ENCODE data around the gene ARL16. TPM values are rescaled to one million over a fixed set of nuclear protein-coding genes. Genes with fewer than 3 reads are reported as not detected.
"Not testable (repeated sequence)": the region's sequence is repeated elsewhere in the genome, so short reads cannot be mapped to it uniquely, and the experiment has no call there.

ARL16 gene
- polyA plus RNA-seq, 1 donor from 2014 or later = 33.2 TPM

DNA sequence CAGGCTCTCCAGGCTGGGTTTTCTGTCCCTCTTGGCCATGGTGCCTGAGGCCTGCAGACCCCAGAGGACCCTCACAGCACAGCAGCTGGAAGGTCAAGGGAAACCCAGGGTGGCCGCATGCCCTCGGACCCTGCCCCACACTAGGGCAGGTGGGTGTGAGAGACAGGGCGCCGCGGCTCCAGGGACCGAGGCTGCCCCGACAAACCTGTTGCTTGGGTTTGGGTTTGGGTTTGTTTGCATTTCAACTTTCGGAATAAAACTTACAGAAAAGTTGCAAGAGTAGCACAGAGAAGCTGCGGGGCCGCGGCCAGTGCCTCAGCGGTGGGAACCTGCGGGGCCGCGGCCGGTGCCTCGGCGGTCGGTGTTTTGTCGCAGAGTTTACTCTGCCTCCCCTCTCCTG is 8.0 kb upstream of the ARL16 start:
- Mint-ChIP-seq H3K27ac (no peak overlapping the region), H3K4me3 (no peak overlapping the region), H3K36me3 (no peaks in the 10 kb centered on the region), H3K27me3 (no peaks in the 10 kb centered on the region), H3K4me1 (peaks cover 0 to 5% (median 0%) of the 10 kb centered on the region in 3 donors), H3K9me3 (no peaks in the 10 kb centered on the region)

DNA sequence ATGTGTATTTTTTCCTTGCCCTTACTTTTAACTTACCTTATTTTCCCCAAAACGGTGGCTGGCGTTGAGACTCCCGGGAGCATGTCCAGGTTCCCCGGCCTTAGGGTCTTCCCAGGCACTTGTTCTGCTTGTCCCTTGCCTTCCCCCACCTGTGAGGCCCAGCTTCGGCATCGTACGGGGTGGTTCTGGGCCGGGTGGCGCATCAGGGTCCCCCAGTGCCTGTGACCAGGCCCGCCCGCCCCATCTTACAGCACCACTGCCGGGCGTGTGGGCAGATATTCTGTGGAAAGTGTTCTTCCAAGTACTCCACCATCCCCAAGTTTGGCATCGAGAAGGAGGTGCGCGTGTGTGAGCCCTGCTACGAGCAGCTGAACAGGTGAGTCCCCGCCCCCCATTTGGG is 7.6 kb upstream of the ARL16 start:
- Mint-ChIP-seq H3K27ac (no peak overlapping the region), H3K4me1 (peaks cover 0 to 5% (median 2%) of the 10 kb centered on the region in 3 donors), H3K36me3 (no peaks in the 10 kb centered on the region)

DNA sequence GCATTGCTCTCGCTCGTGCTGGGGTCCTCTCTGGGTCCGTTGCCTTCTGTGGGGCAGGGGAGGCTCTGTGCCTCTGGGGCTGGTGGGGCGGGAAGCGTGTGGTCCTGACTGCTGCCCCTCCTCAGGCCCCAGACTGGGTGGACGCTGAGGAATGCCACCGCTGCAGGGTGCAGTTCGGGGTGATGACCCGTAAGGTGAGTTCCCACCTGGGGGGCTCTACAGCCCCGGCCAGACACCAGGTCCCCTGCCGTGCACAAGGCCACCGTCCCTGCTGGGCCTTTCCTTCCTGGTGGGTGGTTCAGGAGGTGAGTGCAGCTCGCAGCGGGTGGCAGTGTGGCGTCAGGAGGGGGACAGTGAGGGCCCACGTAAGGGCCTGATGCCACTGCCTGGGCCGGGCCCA is 7.0 kb upstream of the ARL16 start:
- Mint-ChIP-seq H3K27ac (no peak overlapping the region), H3K4me3 (no peak overlapping the region), H3K27me3 (no peaks in the 10 kb centered on the region), H3K9me3 (no peaks in the 10 kb centered on the region), H3K4me1 (peaks cover 0 to 5% (median 5%) of the 10 kb centered on the region in 3 donors), H3K36me3 (no peaks in the 10 kb centered on the region)

More for the DNA sequence above, 7.6 kb upstream of the ARL16 start:
- Mint-ChIP-seq H3K27me3 (no peaks in the 10 kb centered on the region), H3K9me3 (no peaks in the 10 kb centered on the region), H3K4me3 (no peak overlapping the region)

DNA sequence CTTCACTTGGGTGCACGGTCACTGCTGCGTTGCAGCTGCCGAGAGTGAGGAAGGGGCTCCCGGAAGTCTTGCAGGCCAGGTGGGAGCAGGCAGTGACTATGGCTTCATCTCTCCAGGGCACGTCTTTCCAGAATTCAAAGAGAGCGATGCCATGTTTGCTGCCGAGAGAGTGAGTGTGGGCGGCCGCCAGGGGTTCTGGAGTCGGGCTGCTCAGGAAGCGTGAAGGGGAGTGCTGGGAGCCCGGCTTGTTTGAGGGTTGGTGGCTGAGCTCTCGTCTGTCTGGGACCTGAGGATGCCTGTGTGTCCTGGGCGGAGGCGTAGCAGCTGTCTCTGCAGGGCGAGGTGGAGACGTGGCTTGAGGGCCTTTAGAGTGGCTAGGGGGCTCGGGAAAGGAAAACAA is 6.5 kb upstream of the ARL16 start:
- Mint-ChIP-seq H3K27me3 (no peaks in the 10 kb centered on the region), H3K36me3 (no peaks in the 10 kb centered on the region), H3K27ac (no peak overlapping the region), H3K4me1 (peaks cover 0 to 8% (median 6%) of the 10 kb centered on the region in 3 donors), H3K9me3 (no peaks in the 10 kb centered on the region), H3K4me3 (no peak overlapping the region)

DNA sequence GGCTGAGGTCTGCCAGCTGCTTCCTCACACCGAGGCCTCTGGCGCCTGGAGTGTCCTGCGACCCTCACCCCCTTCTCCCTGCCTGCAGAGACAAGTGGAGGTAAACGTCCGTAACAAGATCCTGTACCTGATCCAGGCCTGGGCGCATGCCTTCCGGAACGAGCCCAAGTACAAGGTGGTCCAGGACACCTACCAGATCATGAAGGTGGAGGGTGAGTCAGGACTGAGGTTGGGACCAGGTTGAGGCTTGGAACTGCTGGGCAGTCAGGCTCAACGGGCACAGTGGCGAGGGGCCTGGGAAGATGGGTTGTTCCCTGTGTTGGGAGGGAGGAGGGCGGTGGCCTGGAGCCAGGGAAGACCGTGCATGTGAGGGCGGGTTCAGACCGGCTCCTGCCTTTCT is 5.0 kb upstream of the ARL16 start:
- H3K9me3 Mint-ChIP-seq = no peaks in the 10 kb centered on the region
- H3K27ac Mint-ChIP-seq = no peak overlapping the region
- no peaks in the 10 kb centered on the region for H3K36me3 Mint-ChIP-seq
- H3K4me1 Mint-ChIP-seq = peaks cover 3 to 16% (median 14%) of the 10 kb centered on the region in 3 donors
- peak overlapping the region in 1 of 4 donors; percentile 12 for H3K4me3 Mint-ChIP-seq
- H3K27me3 Mint-ChIP-seq = no peaks in the 10 kb centered on the region

DNA sequence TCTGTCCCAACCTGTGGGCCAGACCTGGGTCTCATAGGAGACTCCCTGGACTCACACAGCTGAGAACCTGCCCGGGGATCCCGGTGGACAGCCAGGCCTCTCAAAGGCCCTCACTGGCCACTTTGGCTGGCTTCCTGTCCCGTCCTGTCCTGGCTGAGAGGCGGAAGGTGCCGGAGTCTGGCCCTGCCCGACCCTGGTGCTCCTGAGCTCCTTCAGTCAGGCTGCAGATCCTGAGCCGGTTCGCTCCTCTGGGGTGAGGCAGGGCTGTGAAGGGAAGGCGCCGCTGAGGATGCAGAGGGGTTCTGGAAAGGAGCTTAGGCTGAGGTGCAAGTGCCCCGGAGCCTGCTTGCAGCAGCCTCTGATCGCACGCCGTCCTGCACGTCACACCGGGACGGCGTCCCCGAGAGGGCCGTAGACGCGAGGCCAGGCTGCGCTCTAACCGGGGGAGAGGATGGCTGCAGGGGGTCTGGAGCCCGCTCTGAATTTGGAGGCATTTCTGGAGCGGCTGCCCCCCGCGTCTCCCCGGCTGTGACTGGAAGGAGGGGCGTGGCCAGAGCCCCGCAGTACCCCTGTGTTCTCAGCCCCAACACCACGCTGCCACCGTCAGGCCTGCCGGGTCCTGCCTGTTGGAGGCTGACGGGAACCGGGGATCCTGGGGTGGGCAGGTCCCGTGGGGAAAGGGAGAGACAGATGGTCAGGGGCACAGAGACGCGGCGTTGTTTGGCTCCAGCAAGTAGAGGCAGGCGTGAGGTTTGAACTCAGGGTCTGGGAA is 4.4 kb upstream of the ARL16 start:
- no peaks in the 10 kb centered on the region for H3K27me3 Mint-ChIP-seq
- H3K27ac Mint-ChIP-seq = no peak overlapping the region
- H3K36me3 Mint-ChIP-seq = no peaks in the 10 kb centered on the region
- H3K4me3 Mint-ChIP-seq = peak overlapping the region in 1 of 4 donors; percentile 73
- no peaks in the 10 kb centered on the region for H3K9me3 Mint-ChIP-seq
- H3K4me1 Mint-ChIP-seq = peaks cover 6 to 18% (median 16%) of the 10 kb centered on the region in 3 donors

DNA sequence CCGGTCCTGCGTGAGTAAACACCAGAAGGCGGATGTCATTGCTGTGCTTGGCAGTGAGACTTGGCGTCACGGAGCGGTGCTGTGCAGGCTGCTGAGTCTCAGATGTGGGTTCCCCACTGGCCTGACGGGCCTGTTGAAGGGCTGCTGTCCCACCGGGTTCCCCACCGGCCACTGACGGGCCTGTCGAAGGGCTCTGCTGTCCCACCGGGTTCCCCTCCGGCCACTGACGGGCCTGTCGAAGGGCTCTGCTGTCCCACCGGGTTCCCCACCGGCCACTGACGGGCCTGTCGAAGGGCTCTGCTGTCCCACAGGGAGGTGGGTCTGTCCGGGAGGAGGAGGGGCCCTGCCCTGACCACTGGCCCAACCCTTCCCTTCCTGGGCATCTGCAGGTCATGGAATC is 3.0 kb upstream of the ARL16 start:
- Mint-ChIP-seq H3K36me3 (no peaks in the 10 kb centered on the region), H3K9me3 (no peaks in the 10 kb centered on the region), H3K27me3 (no peaks in the 10 kb centered on the region), H3K27ac (no peak overlapping the region), H3K4me1 (peaks cover 10 to 24% (median 21%) of the 10 kb centered on the region in 3 donors), H3K4me3 (peak overlapping the region in 1 of 4 donors; percentile 21)

DNA sequence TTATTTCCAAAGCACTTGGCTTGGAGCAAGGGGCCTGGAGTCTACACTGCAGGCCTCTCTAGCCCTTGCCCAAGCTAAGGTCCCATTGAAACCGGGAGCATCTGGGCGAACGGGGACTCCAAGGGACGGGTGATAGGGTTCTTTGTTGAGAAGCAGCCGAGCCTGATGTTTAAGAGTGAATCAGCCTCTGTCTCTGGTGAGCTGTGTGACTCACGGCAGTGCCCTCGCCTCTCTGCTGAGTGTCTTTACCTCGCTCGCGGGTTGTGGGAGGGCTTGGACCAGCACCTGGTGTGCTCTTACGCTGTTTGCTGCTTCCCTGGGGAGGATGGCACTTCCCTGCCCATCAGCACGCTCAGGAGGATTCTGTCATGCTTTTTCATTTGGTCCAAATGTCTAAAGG is 1.5 kb upstream of the ARL16 start:
- H3K27ac Mint-ChIP-seq = peak overlapping the region in 2 of 3 donors; percentile 81 to 96
- H3K9me3 Mint-ChIP-seq = no peaks in the 10 kb centered on the region
- H3K27me3 Mint-ChIP-seq = no peaks in the 10 kb centered on the region
- peaks cover 10 to 24% (median 21%) of the 10 kb centered on the region in 3 donors for H3K4me1 Mint-ChIP-seq
- peak overlapping the region; percentile 83 to 94 (median 93) for H3K4me3 Mint-ChIP-seq
- no peaks in the 10 kb centered on the region for H3K36me3 Mint-ChIP-seq

DNA sequence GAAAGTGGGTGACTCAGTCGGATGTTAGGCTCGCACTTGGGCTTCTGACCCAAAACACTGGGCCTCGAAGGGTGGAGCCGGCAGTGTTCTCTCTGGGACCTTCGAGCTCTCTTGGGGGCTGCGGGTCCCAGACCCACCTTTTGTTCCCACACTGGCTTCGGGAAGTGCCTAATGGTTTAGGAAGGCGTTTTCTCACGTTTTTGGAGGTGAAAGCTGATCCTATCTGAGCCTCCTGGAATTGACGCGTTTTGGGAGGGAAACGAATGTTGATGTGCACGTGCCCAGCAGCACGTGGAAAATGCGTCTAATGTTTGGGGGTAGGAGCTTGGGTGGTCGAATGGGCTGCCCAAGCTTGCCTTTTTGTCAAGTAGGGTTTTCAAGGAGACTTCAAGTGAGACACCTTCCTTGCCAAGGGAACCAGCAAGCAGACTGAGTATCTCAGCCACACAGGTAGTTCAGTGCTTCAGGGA is 880 bp upstream of the ARL16 start:
- Mint-ChIP-seq H3K4me3 (peak overlapping the region; percentile 83 to 94 (median 93)), H3K27me3 (no peaks in the 10 kb centered on the region), H3K4me1 (peaks cover 14 to 24% (median 21%) of the 10 kb centered on the region in 3 donors), H3K27ac (peak overlapping the region in 2 of 3 donors; percentile 81 to 96), H3K9me3 (no peaks in the 10 kb centered on the region), H3K36me3 (no peaks in the 10 kb centered on the region)

DNA sequence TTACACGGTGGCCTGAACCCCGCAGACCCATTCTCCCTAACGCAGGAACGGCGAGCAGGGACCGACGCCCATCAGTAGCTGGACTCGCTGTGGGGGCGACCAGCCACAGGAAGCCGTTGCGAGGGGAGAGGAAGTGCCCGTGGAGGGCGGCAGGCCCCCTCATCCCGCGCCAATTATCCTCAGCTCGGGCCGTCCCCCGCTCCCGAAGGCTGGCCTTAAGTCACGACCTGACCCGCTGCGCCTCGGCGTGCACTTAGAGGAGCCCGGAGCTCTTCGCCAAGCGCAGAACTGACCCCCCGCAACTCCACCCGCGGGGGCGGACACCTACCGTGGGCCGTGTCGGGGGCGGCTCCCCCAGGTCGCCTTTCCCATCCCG is 401 bp downstream of the ARL16 start:
- no peaks in the 10 kb centered on the region for H3K9me3 Mint-ChIP-seq

DNA sequence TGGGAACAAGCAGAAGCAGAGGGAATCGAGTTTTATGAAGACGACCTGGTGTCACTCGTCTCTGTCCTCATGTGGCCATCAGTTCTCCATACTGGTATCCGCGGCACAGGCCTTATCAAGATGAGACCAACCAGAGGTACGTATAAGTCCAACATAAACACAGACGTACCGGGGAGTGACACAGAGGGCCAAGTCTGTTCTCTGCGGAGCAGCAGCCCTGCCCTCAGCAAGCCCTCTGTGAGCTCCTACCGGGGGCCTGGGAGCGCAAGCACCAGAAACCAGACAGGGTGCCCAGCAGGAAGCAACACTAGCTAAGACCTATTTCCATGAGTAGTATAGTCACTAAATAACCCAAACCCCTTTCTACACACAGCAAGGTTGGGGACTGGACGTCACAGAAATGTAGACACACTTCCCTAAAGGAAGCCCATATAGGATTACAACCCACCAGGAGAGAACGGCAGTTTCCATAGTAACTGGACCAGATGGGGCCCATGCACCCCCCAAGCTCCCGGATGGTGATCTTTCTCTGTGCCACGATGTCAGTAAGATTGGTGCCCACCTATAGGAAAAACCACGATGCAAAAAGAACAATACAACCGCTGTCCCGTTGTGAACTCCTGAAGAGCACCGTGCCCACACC is 911 bp downstream of the ARL16 start:
- peak overlapping the region; percentile 27 to 97 (median 96) for H3K27ac Mint-ChIP-seq
- H3K4me1 Mint-ChIP-seq = peaks cover 14 to 24% (median 21%) of the 10 kb centered on the region in 3 donors
- peak overlapping the region; percentile 87 to 99 (median 94) for H3K4me3 Mint-ChIP-seq
- no peaks in the 10 kb centered on the region for H3K27me3 Mint-ChIP-seq
- H3K36me3 Mint-ChIP-seq = no peaks in the 10 kb centered on the region
- H3K9me3 Mint-ChIP-seq = no peaks in the 10 kb centered on the region

More for the DNA sequence above, 401 bp downstream of the ARL16 start:
- Mint-ChIP-seq H3K4me3 (peak overlapping the region; percentile 87 to 99 (median 94)), H3K4me1 (peaks cover 14 to 24% (median 21%) of the 10 kb centered on the region in 3 donors), H3K27me3 (no peaks in the 10 kb centered on the region), H3K36me3 (no peaks in the 10 kb centered on the region), H3K27ac (peak overlapping the region; percentile 89 to 97 (median 96))

DNA sequence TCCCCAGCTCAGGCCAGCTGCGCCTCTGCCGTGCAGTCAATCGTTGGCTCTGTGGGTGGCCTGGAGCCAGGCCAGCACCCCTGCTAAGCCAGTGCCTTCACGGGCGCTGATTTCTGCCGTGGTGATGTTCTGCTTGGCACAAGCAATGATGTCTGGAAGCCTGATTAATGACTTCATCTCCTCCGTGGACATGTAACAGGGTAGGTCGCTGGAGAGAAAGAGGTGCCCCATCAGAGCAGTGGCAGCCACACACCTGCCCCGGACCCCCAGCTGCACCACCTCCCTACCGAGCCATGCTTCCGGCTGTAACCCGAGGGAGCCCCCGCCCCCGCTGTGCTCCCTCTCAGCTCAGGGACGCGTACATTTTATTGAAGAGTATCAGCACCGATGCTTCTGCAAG is 1.9 kb downstream of the ARL16 start:
- Mint-ChIP-seq H3K4me3 (peak overlapping the region in 2 of 4 donors; percentile 60 to 62), H3K9me3 (no peaks in the 10 kb centered on the region), H3K4me1 (peaks cover 14 to 24% (median 16%) of the 10 kb centered on the region in 3 donors), H3K36me3 (no peaks in the 10 kb centered on the region), H3K27ac (no peak overlapping the region), H3K27me3 (no peaks in the 10 kb centered on the region)

DNA sequence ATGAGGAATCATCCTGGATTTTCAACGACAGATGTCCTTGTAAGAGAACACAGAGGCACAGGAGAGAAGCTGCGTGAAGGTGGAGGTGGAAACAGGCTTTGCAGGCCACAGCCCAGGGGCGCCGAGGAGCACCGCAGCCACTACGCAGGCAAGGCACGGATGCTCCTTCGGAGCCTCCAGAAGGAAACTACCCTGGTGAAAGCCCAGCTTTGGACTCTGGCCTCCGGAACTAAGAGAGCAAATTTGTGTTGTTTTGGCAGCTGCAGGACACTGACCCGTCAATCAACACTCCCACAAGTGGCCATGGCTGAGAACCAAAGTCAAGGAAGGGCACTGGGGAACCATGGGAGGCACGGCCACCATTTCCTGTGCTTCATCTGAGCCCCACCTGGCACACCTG is 3.4 kb downstream of the ARL16 start:
- H3K27ac Mint-ChIP-seq = peak overlapping the region in 1 of 3 donors; percentile 79
- peaks cover 14 to 20% (median 16%) of the 10 kb centered on the region in 3 donors for H3K4me1 Mint-ChIP-seq
- no peaks in the 10 kb centered on the region for H3K36me3 Mint-ChIP-seq
- H3K9me3 Mint-ChIP-seq = no peaks in the 10 kb centered on the region
- H3K27me3 Mint-ChIP-seq = no peaks in the 10 kb centered on the region
- H3K4me3 Mint-ChIP-seq = peak overlapping the region in 1 of 4 donors; percentile 80

DNA sequence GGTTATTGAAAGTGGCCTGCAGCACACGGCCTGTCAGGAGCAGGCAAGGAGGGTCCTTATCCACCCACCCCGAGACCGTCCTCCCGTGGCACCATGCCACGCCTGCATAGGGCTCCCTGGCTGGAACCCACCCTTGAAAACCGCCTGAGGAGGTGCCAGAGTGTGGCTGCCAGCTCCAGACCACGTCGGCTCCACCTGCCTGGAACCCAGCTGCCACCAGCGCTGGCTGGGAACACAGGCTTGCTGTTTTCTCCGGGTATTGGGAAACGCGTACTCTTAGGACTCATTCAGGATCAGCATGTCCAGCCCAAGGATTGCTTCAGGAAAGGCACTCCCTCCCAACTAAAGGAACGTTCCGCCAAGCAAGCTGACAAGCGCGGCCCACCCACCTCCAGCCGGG is 6.7 kb downstream of the ARL16 start:
- no peaks in the 10 kb centered on the region for H3K36me3 Mint-ChIP-seq
- no peaks in the 10 kb centered on the region for H3K27me3 Mint-ChIP-seq
- peaks cover 2 to 4% (median 4%) of the 10 kb centered on the region in 3 donors for H3K4me1 Mint-ChIP-seq
- H3K27ac Mint-ChIP-seq = no peak overlapping the region
- no peaks in the 10 kb centered on the region for H3K9me3 Mint-ChIP-seq
- H3K4me3 Mint-ChIP-seq = peak overlapping the region in 1 of 4 donors; percentile 22

DNA sequence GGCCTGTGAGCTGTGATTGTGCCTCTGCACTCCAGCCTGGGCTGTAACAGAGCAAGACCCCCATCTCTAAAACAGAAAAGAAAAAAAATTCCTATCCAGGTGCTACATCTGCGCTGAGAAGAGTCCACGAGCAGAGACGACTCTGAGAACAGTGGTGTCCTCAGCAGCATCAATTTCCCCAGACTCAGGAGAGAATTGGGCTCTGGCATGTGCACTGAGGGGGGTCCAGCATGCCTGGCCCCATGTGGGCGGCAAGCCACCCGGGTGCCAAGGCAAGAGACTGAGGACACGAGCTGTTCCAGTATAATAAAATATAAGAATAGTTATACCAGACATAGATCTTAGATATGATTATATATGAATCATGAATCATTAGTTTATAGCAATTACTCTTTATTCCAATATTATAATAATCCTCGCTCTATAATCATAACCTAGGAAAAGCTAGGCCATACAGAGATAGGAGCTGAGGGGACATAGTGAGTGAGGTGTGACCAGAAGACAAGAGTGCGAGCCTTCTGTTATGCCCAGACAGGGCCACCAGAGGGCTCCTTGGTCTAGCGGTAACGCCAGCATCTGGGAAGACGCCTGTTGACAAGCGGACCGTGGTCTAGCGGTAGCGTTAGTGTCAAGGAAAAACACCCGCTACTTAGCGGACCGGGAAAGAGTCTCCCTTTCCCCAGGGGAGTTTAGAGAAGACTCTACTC is 7.9 kb downstream of the ARL16 start:
- Mint-ChIP-seq H3K4me3 (peak overlapping the region in 2 of 4 donors; percentile 60 to 71), H3K27ac (peak overlapping the region in 2 of 3 donors; percentile 7 to 63)
- H3K27me3 Mint-ChIP-seq, H3K4me1 Mint-ChIP-seq, H3K9me3 Mint-ChIP-seq, H3K36me3 Mint-ChIP-seq: not testable (repeated sequence)

Measured in IgD-negative memory B cell (primary cell).